ENCODE data around the gene ORMDL1.
A peak's percentile ranks its signal among the peaks of the same experiment; 100 is the strongest.

Gene ORMDL1, protein sequence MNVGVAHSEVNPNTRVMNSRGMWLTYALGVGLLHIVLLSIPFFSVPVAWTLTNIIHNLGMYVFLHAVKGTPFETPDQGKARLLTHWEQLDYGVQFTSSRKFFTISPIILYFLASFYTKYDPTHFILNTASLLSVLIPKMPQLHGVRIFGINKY

DNA sequence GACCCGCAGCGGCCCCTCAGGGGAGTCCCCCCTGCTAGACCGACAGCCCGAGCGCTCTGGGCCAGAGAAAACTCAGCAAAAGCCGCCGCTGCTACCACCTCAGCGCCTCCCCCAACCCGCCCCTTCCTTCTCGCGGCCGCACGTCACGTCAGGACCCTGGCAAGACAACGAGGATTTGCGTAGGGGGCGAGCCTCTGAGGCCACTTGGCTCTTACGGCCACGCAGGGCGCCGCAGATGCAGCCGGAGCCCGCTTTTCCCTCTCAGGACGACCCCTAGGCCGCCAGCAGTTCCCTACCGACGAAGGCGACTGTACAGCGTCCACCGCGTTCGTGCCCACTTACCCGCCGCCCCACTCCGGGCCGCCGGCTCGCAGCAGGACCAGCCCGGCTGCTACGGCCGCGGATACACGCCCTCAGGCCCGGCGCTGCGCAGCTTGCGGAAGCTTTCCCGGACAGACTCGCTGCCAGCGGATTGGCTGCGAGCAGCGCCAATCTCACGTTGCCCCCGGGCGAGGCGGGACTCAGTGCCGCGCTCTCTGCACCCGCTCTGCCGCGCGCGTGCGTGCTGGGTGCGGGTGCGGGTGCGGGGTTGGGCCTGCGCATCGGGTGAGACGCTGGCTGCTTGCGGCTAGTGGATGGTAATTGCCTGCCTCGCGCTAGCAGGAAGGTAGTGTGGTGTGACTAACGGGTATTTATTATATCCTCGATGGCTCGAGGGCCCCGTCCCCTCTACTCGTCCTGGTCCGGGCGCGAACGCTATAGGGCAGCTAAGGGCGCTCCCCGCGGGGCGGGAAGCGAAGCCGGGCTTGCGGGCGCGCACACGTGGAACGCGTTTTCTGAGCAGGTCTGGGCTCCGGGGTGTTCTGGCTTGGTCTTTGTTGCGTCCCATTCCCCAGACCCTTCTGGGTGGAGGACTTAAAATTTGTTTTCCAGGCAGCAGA, at the start of gene ORMDL1, which contains the start of gene PMS1:
Gene ORMDL1, minus strand, starts transcription at position 413 of the 941 bp plus-strand sequence. CDS start 1,744 bp downstream, outside the sequence.
Gene PMS1, plus strand, starts transcription at position 524 of the 941 bp plus-strand sequence. CDS start 7,360 bp downstream, outside the sequence.
- peak; percentile 92 for DNase-seq (ENCODE audit: low spot score)

DNA sequence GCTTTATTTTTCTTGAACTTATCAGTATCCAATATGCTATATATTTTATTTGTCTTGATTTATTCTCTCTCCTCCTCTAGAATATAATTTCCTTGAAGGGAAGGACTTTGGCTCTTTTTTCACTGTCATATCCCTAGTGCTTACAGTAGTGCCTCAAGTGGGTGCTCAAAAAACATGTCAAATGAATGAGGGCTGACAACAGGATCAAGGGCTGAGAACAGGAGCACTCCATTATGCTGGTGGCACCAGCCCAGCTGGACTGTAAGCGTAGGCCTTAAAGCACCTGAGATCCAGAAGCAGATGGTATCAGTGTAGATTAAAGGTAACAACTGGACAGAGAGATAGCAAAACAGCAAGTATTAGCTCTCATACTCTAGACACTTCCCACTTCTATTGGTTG, 46.4 kb upstream of the ORMDL1 start:
- no peak for DNase-seq (ENCODE audit: low spot score)

DNA sequence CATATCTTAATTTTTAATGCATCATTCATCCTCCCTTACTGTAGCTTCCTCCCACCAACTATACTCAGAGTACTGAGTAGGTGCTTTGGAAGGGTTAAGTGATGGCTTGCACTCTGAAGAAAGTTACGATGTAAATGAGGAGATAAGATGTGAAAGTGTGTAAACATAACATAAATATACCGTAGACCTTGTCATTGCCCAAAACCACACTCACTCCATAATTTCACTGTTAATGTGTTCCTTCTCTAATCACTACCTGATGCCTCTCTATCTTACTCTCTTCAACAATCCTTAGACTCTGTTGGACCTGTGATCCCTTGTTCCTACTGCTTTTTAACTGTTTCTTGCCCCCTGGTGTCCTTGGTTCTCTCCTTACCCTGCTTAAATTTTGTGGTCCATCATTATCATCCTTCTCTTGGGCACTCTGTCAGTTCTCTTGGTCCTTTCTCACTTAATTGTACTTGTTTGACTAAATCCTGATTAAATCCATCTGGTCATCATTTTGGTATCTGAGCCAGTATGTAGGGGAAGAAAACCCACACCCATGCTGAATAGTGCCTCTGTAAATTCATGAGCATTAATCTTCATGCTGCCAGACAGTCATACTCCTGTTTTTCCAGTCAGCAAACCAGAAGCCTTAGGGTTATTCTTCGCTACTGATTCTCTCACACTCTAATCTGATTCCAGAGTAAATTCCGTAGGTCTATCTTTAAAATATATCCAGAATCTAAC, 45.1 kb upstream of the ORMDL1 start:
- no peak for DNase-seq (ENCODE audit: low spot score)

DNA sequence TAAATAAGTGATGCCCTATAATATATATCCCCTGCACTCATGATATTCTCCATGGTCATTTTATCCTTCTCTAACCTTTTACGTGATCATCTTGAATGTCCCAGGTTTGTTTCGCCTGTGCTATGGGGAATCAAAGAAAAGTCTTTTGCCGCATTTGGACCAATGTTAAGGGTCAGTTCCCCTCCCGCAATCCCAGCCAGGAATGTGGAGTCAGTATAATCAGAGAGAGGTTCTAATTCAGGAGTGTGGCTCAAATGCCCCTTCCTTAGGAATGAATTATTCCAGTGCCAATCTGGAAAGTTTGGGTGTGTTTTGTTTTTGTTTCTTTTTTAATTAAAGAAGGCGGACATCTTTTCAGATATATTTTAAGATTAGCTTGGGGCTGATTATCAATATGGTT, 41.9 kb upstream of the ORMDL1 start:
- DNase-seq (ENCODE audit: low spot score): no peak

DNA sequence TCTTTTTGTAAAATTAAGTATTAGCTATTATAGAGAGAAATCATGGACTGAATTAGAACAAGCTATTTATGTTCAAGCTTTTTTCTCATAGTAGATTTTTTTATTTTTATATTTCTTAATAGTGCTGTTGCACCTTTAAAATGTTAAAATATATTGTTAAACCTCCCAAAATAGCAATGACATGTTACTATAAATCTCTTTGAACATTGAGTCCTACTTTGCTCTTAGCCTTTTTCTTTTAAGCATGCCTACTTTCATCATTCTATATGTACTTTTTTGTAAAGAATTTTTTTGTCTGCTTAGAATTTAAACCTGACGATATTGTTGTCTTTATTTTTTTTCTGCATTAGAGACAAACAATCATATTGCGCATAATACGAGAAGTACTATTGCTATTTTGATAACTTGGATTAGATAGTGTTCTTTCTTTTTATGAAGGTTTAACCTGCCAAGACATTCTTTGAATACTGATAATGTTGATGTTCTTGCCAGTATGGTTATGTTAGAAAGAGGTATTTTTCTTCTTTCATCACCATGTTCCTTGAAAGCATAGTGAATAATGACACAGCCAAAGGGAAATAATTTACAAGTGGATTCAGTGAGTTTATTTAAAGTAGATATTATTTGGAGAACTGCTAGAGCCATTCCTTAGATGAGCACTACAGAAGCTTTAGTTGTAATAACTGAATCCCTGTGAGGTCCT, 40.7 kb upstream of the ORMDL1 start:
- DNase-seq (ENCODE audit: low spot score): no peak

DNA sequence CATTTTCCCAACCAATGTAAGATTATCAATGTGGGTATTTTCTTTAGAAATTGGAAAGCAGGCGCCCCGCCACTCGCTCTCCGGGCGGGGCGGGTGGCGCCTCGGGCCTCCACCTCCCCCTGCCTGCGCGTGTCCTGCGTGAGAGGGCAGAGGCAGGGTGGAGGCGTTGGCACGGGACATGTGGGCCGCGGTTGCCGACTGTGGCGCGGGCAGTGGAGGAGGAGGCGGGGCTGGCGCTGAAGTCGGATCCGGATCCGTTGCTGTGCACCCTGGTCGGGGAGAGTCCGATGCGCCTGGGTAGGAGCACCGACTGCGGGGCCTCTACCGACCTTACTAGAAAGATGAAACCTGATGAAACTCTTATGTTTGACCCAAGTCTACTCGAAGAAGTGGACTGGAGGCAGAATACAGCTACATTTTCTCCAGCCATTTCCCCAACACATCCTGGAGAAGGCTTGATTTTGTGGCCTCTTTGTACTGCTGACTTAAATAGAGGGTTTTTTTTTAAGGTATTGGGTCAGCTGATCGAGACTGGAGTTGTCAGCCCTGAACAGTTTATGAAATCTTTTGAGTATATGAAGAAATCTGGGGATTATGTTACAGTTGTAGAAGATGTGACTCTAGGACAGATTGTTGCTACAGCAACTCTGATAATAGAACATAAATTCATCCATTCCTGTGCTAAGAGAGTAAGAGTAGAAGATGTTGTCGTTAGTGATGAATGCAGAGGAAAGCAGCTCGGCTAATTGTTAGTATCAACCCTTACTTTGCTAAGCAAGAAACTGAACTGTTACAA, 38.0 kb upstream of the ORMDL1 start:
- no peak for DNase-seq (ENCODE audit: low spot score)

DNA sequence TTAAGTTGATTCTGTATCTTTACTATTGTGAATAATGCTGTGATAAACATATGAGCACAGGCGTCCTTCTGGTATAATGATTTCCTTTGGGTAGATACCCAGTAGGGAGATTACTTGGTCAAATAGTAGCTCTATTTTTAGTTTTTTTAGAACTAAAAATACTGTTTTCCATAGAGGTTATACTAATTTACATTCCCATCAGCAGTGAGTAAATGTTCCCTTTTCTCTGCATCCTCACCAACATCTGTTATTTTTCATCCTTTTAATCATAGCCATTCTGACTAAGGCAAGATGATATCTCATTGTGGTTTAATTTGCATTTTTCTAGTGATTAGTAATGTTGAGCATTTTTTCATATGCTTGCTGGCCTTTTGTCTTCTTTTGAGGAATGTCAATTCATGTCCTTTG, 35.2 kb upstream of the ORMDL1 start:
- no peak for DNase-seq (ENCODE audit: low spot score)

DNA sequence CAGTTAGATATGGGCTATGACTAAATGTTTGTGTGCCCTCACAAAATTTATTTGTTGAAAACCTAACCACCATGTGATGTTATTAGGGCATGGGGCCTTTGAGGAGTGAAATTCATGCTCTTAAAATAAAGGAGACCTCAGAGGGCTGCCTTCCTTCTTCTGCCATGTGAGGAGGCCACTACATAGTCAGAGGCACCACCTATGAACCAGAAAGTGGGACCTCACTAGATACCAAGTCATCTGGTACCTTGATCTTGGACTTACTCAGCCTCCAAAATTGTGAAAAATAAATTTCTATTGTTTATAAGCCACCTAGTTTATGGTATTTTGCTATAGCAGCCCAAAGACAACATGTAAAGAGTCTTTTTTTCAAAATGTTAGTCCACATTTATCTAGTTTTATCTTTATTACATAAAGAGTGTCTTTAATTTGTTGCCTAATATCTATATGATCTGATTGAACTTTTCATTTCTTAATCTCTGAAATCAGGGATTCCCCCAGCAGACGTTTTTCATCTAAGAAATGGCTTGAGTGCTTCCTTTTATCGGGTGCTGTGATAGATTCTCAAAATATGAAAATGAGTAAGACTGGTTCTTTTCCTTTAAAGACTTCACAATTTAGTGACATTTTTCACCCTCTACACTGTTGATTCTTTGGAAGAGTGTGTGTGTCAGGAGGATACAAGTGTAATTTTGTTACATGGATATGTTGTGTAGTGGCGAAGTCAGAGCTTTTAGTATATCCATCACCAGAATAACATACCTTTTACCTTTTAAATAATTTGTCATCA, 34.3 kb upstream of the ORMDL1 start:
- no peak for DNase-seq (ENCODE audit: low spot score)

DNA sequence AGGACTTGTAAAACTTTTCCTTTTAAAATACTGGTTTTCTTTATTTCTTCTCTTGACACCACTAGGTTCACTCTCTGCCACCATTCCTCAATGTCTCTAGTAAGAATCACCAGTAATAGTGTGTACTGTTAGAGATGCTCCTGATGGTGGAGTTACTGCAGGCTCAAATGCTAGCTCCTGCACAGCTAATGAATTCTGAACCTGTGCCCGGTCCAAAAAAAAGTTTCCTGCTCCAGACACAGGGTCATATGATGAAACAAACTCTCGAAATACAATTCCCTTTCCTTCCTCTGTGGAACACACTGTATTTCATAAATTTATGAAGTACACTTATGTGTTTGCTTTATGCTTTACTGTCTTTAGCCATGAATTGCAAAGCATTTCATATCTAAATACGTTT, 19.3 kb upstream of the ORMDL1 start:
- DNase-seq (ENCODE audit: low spot score): no peak

DNA sequence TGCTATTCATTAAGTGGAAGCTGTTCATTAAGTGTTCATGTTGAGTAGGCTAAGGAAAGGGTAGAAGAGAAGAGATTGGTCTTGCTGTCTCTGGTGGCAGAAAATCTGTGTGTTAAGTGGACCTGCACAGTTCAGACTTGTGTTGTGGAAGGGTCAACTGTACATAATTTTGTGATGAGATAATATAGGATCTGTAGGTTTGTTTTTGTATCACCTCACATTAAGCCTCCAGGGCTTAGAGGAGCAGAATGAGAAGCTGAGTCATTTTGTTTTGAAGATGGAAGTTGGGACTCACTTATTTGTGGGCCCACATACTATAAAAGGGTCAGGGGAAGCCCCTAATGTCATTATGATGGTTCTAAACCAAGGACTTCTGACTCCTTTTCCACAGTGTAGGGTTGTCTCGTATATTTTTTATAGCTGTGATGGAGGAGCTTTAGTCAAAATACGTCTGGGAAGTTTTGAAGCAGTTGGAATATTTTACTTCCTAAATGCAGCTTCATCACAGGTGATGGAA, 18.3 kb upstream of the ORMDL1 start:
- no peak for DNase-seq (ENCODE audit: low spot score)

DNA sequence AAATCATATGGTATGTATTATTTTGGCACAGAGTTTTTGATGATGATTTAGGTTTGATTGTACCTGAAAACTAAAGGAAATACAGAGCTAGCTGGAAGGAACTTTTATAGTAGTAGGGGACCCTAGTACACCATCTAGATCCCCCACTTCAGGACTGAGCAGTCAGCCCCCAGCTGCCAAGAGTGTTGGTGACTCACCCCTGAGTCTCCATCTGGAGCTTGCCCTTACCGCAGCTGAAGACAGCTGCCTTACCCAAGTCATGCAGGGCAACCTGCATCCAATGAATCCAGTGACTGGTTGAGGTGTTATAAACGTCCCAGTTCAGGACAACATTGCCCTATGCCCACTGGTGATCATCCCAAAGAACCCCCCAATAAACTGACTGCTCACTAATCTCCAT, 15.4 kb upstream of the ORMDL1 start:
- no peak for DNase-seq (ENCODE audit: low spot score)

DNA sequence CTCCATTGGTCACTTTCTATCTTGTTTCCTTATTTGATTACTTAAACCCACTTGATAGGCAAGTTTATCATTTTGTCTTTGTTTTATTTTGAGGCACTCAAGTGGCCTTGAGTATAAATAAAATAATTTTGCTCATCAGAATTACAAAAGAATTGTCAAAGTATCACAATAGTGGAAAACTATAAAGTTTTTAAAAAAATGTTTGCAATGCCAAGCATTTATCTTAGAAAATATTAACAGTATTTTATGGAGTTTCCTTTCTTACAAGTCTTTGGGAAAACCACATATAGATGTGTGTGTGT, 14.8 kb upstream of the ORMDL1 start:
- no peak for DNase-seq (ENCODE audit: low spot score)

DNA sequence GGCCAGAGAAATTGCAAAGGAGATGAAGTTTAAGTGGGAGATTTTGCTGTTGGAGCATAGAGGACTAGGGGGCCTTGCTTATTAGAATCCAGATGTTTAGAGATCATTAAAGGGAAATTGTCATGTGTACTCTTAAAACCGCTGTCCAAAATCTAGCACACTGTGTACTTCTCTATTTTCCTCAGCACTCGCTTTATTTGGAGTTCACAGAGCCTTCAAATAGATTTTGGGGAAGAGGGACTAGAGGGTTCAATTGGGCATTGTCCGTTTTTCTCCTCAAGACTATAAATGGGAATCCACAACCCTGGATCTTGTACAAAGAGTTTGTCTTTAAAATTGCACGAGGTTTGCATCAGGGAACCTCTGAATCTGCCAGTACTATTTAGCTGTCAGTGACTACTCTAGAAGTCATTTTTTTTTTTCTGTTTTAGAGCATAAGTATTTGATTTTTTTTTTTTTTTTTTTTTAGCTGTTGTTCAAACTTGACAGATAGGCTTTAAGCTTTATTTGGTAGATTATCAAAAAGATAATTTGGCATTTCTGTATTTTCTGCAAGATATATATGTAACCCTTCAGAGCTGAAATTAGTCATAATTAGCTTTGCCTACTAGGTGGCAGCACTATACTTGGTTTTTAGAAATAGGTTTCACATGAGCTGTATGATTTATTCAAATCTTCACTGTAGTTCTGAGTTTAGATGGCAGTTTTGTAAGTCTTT, 14.3 kb upstream of the ORMDL1 start:
- DNase-seq (ENCODE audit: low spot score): peak; percentile 27

DNA sequence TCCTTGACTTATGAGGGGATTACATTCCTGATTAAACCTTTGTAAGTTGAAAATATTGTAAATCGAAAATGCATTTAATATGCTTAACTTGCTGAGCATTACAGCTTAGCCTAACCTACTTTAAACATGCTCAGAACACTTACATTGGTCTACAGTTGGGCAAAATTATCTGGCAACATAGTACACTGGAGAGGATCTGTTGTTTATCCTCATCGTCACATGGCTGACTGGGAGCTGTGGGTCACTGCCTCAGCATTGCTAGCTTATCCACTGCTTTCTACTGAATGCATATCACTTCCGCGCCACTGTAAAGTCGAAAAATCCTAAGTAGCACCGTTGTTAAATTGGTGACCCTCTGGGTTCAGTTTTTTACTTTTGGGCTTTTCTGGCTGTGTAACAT, 13.8 kb upstream of the ORMDL1 start:
- DNase-seq (ENCODE audit: low spot score): no peak

DNA sequence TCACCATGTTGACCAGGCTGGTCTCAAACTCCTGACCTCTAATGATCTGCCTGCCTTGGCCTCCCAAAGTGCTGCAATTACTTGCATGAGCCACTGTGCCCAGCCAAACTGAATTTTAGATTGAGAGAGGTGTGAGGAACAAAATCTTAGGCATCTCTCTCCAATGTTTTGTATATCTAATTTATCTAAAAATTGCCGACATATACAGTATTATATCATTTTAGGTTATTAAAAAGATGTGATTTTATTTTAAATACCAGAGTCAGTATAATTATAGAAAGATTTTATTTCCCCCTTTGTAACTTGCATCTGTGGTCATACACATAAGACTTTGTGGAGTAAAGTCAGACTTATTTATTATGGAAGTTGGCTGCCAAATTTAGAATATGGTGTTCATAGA, 10.2 kb upstream of the ORMDL1 start:
- DNase-seq (ENCODE audit: low spot score): no peak

DNA sequence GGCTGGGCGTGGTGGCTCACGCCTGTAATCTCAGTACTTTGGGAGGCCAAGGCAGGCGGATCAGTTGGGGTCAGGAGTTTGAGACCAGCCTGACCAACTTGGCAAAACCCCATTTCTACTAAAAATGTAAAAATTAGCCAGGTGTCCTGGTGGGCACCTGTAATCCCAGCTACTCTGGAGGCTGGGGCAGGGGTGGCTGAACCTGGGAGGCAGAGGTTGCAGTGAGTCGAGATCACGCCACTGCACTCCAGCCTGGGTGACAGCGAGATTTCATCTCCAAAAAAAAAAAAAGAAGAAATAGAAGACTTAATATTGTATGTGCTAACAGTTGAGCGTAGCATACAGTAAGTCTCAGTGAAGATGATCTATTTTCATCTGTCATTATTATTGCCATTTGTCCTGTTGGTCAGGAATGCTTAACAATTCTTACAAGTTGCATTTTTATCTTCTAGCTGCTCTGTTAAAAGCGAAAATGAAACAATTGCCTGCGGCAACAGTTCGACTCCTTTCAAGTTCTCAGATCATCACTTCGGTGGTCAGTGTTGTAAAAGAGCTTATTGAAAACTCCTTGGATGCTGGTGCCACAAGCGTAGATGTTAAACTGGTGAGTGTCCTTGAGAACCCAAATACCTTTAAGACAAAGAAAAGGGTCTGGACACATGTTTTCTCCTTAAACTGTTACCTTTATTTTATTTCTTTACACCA, 7.4 kb upstream of the ORMDL1 start:
- no peak for DNase-seq (ENCODE audit: low spot score)

DNA sequence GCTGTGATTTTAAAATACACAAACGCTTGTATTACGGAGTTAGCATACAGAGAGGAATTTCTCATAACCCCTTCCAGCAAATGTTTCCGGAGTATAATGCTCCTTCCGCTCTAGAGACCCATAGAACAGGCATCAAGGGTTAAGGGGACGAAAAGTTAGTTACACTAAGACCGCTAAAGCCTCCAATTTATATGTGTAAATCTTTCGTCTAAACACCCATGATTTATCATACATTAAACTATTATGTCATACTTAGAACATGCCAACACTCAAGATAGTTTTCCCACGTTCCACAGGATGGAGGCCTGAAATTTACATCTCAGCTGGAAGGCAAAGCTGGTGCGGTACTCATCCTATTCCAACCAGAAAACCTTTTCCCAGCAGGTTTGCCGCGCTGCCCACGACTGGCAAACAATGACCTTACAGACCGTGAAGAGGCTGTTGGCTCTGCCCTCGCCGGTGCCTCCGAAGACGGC, 650 bp downstream of the ORMDL1 start:
- peak; percentile 36 for DNase-seq (ENCODE audit: low spot score)

DNA sequence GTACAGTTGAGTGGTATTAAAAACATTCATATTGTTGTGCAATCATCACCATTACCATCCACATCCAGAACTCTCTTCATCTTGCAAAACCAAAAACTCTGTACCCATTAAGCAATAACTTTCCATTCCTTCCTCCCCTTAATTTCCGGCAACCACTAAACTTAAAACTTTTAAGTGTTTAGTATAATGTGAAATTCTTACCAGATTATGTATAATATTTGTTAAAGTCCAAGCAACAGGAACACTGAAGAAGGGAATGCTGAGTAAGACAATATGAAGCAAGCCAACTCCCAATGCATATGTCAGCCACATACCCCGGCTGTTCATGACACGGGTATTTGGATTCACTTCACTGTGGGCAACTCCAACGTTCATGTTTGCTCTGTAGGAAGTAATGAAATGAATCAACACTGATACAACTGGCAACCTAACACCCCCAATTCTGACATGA, 1.9 kb downstream of the ORMDL1 start:
- no peak for DNase-seq (ENCODE audit: low spot score)

DNA sequence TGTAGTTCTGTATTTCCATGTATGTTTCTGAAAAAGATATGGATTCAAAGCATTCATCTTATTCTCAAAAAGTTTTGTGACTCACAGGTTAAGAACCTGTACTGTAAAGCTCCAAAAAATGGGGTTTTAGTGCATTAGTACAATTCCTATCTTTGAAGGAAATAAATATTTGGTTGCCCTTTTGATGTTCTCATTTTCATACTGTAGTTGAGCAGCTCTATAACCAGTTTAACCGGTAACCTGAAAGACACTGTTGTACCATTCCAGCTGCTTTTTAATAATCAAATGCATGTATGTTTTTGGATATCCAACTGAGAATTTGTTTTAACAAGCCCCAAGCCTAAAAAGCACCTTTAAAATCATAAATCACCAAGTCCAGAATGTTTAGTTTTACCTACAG, 11.9 kb downstream of the ORMDL1 start:
- no peak for DNase-seq (ENCODE audit: low spot score)
